ENCODE measurements around the gene SSBP3.
"Not testable (repeated sequence)": the region's sequence is repeated elsewhere in the genome, so short reads cannot be mapped to it uniquely, and the experiment has no call there.

Gene SSBP3

DNA sequence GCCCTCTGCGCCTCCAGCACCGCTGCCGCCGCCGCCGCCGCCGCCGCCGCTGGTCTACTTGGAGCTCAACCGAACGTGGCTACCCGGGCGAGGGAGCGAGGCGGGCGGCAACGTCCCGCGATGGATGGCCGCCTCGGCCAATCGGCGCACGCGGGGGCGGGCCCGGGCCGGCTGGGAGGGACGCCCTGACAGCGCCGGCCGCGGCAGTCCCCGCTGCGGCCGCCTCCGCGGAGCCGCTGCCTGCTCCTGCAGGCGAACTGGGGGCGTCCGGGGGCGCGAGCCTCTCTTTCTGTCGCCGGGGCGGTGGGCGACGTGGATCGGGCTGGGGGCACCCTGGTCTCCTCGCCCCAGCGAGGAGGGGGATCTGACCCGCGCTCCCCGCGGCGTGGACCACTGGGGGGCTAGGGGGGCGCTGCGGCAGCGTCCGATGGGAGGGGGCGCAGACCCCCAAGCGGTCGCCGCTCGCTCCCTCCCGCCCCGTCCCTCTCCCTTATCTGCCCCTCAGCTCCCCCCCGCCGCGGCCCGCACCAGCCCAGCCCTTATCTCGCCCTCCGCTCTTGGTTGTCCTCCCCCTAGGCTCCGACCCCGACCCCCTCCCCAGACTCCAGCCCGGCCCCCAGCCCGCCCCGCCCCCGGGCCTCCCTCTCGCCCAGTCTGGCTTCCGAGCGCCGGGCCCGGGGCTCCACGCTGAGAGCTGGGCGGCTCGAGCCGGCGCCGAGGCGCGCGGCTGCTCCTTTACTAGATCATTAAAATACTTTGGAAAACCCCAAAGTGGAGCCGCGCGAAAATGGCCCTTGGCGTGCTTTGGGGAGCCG is at the start of gene SSBP3:
SSBP3 (minus strand) TSS at position 56 of the 815 bp plus-strand sequence.
- peak; percentile 91 for DNase-seq

DNA sequence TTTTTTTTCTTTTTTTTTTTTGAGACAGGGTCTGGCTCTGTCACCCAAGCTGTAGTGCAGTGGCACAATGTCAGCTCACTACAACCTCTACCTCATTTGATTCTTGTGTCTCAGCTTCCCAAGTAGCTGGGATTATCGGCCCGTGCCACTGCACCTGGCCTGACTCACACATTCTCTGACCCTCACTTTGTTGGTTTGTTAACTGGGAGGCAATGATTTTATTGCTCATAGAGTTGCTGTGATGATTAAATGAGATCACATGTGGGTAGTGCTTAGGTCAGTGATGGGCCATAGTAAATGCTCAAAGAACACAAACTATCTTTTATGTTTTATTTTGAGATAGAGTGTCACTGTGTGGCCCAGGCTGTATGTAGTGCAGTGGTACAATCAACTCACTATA is 47.3 kb upstream of the SSBP3 start:
- DNase-seq: no peak

DNA sequence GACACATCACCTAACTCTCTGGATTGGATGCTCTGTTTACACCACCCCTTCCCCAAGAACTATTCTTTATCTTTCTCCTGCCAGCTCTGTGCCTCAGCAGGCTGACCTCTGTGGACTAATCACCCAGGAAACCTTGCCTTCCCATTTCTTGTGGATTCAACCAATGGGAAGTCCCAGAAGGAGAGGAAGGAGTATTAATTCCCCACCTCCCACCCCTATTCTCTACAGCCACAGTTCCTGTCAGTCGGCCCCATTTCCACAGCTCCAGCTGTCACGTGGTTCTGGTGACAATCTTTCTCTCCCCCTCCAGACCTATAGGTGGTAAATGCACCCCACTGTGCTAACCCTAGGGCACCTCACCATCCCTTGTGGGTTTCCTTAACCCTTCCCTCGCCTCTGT is 46.8 kb upstream of the SSBP3 start:
- no peak for DNase-seq

DNA sequence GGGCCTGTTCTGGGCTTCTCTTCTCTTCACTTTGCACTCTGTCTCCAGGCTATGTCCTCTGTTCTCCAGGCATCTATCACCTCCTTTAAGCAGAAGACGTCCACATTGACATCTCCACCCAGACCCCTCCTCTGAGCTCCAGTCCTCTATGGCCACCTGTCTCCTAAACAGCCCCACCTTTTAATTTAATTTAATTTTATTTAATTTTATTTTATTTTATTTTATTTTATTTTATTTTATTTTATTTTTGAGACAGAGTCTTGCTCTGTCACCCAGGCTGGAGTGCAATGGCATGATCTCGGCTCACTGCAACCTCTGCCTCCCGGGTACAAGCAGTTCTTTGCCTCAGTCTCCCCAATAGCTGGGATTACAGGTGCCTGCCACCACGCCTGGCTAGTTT is 43.2 kb upstream of the SSBP3 start:
- DNase-seq: not testable (repeated sequence)

DNA sequence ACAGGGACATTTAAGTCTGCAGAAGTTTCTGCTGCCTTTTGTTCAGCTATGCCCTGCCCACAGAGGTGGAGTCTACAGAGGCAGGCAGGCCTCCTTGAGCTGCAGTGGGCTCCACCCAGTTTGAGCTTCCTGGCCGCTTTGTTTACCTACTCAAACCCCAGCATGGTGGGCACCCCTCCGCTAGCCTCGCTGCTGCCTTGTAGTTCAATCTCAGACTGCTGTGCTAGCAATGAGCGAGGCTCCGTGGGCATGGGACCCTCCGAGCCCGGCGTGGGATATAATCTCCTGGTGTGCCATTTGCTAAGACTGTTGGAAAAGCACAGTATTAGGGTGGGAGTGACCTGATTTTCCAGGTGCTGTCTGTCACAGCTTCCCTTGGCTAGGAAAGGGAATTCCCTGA is 42.6 kb upstream of the SSBP3 start:
- not testable (repeated sequence) for DNase-seq

DNA sequence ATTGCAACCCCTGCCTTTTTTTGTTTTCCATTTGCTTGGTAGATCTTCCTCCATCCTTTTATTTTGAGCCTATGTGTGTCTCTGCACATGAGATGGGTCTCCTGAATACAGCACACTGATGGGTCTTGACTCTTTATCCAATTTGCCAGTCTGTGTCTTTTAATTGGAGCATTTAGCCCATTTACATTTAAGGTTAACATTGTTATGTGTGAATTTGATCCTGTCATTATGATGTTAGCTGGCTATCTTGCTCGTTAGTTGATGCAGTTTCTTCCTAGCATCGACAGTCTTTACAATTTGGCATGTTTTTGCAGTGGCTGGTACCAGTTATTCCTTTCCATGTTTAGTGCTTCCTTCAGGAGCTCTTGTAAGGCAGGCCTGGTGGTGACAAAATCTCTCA is 40.9 kb upstream of the SSBP3 start:
- DNase-seq: not testable (repeated sequence)

DNA sequence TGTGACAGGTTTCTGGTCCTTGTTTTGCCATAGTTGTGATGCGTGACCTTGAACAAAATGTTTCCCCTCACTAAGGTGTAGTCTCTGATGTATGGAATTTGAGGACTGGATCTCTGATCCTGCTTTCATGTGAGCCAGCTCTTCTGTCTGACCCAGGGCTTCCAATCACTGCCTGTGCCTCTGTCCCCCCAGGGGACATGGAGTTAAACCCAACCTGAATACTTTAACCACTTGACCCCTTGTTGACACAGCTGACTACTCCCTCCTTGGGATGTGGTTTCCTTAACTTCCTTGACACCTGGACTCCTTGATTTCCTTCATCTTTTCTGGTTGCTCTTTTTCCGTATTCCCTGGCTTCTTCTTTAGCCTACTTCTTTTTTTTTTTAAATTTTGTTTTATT is 36.0 kb upstream of the SSBP3 start:
- no peak for DNase-seq

DNA sequence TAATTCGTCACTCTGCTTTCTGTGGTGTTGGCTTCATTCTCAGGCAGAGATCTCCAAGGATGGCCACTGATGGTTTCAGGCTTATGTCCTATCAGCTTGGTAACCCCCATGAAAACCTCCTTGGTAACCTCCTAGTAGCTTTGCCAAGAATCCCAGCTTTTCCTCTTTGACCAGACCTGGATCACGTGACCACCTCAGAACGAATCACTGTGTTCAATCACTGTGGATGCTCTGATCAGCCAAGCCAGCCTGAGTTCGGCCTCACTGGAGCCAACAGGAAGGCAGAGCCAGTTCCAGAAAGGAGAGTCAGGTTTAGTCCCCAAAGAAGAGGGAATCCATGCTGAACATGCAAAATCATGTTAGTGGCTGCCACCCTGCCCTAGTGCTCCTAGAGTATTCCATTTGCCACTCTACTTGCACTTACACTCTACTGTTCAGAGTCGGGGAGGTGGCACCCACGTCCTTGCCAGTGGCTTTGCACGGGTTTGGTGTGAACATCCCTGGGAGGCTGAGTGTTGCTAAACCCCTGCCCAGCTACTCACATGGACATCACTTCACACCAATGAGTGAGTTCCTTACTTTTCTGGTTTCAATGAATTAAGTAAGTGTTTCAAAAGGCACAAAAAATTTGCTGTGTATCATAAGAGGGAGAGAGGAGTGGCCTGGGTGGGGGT is 33.5 kb upstream of the SSBP3 start:
- DNase-seq: no peak

DNA sequence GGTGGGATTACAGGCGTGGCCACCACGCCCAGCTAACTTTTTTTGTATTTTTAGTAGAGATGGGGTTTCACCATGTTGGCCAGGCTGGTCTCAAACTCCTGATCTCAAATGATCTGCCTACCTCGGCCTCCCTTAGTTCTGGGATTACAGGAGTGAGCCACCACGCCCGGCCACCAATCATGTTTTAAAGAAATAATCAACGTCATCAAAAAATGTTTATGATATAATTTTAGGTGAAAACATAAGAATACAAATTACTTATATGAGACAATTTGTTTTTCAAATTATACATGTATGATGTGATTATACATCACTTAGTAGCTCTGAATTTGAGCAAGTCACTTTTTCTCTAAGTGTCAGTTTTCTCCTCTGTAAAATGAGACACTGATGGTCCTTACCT is 31.6 kb upstream of the SSBP3 start:
- DNase-seq: no peak

DNA sequence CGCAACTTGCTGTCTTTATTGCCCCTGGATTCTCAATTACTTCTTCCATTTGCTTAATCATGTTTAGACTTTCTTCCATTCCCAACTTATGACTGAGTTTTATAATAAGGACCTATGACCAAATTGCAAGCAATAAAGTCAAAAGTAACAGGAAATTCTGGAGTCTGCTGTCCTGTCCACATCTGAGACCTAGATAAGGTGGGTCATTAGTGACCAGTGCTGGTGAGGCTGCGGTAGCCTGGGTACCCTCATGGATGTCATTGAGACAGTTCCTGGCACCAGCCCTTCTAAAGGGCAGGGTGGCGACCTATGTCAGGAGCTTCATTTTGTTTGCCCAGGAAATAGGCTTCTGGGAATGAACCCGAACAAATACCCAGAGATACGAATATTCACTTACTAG is 30.6 kb upstream of the SSBP3 start:
- DNase-seq: no peak

DNA sequence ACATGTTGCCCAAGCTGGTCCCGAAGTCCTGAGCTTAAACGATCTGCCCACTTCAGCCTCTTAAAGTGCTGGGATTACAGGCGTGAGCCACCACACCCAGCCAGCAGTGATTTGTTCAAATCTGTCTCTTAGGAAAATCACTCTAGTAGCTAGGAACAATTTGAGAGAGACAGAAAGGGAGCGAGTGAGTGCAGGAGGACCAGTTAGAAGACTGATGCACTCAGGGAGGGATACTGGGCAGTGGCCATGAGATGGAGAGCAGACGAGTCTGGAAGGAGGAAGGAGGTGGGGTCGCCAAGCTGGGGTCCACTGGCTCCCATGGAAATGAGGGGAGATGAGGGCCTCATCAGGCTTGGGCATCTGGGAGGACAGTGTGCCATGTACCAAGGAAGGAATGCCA is 23.6 kb upstream of the SSBP3 start:
- DNase-seq: no peak

DNA sequence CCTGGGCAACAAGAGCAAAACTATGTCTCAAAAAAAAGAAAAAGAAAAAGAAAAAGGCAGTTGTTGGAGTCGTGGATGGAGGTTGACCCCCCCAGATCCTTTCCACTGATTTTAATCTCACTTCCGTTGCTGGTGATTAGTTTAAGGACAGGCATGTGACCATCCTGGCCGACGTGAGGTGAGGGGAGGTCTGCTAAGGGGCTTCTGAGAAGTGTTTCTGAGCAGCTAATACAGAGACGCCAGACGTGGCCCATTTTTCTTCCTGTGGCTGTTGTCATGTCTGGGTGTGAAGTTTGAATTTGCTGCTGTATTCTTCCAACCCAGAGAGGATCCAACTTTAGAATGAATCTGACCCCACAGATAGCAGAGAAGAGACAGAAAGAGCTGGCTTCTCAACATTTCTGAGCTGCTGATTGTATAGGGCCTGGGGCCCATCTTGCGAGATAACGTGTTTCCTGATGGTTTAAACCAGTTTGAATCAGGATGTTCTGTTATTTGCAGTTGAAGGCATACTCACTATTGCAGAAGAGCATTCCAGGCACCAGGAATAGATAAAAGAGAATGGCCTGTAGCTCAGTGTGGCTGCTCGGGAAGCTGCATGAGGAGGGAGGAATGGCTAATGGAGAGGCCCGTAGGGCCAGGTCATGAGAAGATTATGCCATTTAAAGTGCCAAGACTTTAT is 22.8 kb upstream of the SSBP3 start:
- DNase-seq: no peak

DNA sequence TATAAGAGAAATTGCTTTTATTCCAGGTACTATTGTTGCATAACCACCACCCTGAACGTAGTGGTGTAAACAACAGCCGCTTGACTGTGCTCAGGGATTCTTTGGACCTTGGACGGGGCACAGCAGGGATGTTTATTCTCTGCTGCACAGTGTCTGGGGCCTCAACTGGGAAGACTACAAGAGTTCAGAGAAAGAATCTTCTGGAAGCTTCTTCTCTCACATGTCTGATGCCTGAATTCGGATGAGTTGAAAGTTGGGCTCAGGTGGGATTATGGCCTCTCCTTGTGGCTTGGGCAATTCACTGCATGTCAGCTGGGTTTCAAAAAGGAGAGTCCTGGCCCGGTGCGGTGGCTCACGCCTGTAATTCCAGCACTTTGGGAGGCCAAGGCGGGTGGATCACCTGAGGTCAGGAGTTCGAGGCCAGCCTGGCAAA is 19.0 kb upstream of the SSBP3 start:
- DNase-seq: no peak

DNA sequence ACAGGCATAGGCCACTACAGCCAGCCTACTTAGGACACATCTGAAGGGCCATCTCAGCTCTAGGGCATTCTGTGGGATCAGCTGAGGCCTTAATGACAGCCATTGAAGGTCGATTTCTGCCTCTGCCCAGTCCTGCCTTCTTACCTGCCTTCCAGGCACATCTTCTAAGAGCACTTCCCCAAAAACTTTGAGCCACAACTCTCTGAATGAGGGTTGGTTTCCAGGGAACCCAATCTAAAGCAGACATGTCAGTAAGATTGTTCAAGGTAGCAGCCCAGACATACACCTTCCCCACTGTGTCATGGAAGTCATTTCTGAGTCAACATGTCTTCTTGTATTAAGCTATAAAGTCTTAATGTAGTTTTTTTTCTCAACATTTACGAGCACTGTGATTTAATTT is 18.2 kb upstream of the SSBP3 start:
- DNase-seq: no peak

DNA sequence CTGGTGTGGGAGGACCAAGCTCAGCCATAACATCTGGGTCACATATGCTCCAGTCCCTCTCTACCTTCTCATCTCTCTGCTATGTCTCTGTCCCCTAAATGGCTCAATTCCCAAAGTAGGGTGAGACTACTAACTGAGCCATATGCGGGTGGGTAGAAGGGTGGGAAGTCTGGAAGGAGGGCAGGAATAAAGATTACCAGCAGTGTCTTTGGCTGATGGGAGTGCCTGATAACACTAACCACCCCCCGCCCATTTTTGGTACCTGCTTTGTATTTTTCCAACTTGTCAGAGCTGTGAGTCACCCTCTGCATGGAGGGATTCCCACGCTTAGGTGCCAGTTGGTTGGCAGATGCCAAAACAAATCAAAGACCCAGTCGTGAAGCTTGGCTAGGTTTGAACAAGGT is 14.9 kb upstream of the SSBP3 start:
- DNase-seq: no peak

DNA sequence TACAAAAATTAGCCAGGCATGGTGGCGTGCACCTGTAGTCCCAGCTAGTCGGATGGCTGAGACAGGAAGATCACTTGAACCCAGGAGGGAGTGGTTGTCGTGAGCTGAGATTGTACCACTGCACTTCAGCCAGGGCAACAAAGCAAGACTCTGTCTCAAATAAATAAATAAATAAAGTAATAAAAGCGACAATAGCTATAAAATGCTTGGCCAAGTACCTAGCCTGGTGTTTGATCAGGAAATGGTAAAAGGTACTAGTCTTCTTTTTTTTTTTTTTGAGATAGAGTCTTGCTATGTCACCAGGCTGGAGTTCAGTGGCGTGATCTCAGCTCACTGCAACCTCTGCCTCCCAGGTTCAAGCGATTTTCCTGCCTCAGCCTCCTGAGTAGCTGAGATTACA is 12.4 kb upstream of the SSBP3 start:
- DNase-seq: not testable (repeated sequence)

DNA sequence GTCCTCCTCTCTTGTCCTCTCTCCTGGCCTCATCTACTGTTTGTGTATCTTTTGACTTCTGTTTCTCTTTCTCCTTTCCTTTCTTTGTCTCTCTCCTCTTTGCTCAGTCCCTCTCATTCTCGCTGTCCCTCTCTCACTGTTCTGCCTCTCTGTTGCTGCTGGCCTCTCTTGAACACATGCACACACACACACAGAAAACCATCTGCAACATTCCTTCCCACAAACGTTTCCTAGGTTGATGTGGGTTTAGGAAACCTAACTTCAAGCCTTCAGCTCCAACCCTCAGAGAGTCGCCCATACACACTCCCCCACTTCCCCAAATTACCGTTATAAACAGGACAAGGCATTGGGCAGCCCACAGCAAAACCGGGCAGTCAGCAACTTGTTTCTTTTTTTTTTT is 10.9 kb upstream of the SSBP3 start:
- no peak for DNase-seq

DNA sequence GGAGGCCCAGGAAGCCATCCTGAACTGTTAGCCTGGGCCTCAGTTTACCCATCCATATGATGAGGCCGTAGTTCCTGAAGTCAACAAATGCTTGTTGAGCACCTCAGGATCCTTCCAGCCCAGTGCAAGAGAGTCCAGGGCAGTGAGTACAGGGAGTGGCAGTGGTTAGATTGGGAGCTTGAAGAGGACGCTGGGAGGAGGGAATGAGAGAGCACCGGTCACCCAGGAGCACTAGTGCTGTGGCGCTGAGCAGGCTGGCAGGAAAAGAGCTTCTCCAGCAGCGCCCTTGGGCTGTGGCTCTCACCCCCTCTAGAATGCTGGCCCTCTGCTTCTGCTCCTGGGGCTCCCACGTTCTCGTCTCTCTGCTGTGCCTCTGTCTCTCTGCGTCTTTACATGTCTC is 10.2 kb upstream of the SSBP3 start:
- no peak for DNase-seq

DNA sequence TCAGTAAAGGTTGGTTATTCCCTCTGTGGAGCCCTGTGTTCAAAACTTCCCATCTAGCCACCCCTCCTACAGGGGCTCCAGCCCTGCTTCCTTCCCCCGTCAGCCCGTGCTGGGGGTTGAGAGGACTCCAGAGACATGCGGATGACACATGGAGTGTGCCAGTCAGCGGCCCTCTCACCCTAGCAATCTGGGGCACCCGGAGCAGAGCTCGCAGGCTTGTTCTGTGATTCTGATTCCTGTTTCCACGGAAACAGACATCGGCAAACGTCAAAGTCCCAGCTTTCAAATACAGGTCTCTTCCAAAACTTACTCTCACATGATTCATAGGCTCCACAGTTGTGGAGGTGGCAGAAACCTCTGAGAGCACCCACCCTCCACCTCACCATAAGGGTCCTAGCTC is 9.8 kb upstream of the SSBP3 start:
- no peak for DNase-seq

DNA sequence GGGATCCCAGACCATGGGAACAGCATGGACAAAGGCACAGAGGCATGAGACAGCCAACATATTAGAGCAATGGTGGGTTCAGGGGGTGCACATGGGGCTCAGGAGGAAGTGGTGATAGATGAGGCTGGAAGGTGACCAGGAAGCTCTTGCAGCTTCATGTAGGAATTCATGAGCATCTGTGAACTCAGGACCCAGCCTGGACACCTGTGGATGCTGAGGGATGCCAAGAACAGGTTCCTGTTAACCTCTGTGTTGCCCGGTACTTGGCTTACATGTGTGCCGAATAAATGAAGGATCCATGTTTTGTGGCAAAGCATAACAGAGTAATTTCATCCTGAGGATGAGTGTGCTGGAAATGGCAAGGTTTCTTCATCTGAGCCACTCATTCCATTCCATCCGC is 9.3 kb upstream of the SSBP3 start:
- no peak for DNase-seq

DNA sequence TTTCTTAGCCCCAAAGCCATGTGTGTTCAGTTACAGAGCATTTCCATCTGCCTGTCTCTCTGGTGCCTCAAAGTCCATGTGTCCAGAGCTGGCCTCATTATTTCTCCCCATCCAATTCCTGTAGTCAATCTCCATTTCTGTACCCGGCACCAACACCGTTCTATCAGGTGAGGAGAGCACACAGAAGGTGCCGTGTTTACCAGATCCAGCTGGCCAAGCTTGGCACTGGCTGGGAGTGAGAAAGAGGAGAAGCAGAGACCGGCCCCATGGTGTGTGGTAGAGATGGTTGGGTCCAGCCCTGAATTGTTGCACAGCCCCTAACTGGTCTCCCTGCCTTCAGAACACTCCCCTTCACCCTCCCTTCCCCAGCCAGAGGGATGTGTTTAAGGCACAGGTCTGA is 7.5 kb upstream of the SSBP3 start:
- DNase-seq: no peak

DNA sequence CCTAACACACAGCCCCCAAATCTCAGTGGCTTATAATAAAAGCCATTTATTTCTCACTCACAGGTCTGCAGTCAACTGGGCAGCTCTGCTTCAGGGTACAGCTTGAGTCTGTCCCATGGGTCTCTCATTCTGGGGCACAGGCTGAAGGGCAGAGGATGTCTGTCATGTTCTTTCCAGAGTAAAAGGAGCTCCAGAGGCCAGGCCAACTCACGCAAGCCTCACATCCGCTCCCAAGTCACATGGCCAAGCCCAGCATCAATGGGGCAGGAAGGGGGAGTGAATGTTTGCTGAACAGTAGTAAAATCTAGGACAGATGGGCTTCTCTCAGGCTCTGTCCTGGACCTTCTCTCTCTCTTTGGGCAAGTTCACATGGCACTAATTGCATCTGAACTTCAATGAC is 7.1 kb upstream of the SSBP3 start:
- DNase-seq: no peak

DNA sequence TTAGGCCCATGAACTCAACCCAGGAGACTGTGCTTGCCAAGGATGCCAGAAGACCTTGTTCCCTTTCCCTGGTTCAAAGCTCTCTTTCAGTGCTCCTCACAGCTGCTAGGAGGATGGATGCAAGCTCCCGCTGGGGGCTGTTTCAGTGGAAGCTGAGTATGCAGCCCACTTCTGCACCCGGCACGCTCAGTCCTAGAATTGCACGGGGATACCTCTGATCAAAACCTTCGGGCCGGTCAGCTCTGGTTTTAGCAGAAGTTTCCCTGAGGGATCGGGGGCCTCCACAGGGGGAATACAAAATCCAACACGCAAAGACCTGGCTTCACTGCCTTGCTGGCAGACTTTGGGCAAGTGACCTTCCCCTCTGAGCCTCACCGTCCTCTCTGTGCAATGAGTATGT is 4.2 kb upstream of the SSBP3 start:
- DNase-seq: no peak

Data from hematopoietic multipotent progenitor cell treated with erythropoietin and hydrocortisone succinate and interleukin-3 and kit ligand, for 8 days (in vitro differentiated cells).